GM12878 (cell line): ENCODE data around the gene TCEANC2. TPM values are rescaled to one million over a fixed set of nuclear protein-coding genes. Genes with fewer than 3 reads are reported as not detected.

ENCODE experiments used
- ATAC-seq: fragments of 200-7000 bp; cut with Tn5 transposase; 3 replicates; pipeline ENCODE4 v1.9.1; 2020; ENCODE audit warnings: mild to moderate bottlenecking, moderate library complexity
- BruUV-seq: library from RNA; stranded (reverse); fragments of 400-500 nt; replicated peaks from 2 replicates; lab custom pipeline; 2021; lab: Mats Ljungman, UMichigan
- CTCF ChIA-PET: fragments of 300-600 bp; sonication (Branson Sonifier 250); formaldehyde crosslinking; extraction: SDS; loops from one replicate; lab custom pipeline; 2021; ENCODE audit warnings: inconsistent platforms; lab: Yijun Ruan, JAX
- POLR2A ChIA-PET: fragments of 350-600 bp; formaldehyde crosslinking; extraction: SDS; loops from one replicate; lab custom pipeline; 2021; ENCODE audit warnings: inconsistent platforms; lab: Charles Lee
- RAD21 ChIA-PET: fragments of 300-600 bp; sonication (Branson Sonifier 250); formaldehyde crosslinking; loops from one replicate; lab custom pipeline; 2023; ENCODE audit warnings: antibody characterized with exemption; ENCODE audit not compliant: unreplicated experiment; lab: Charles Lee
- SMC1A ChIA-PET: fragments of 300-600 bp; sonication (Branson Sonifier 250); formaldehyde crosslinking; loops from one replicate; lab custom pipeline; 2023; ENCODE audit not compliant: unreplicated experiment, uncharacterized antibody; lab: Charles Lee
- DNase-seq: peaks from one replicate; pipeline ENCODE4 v3.0.0-alpha.2; 2011; ENCODE audit warnings: low read depth, low spot score
- FAIRE-seq: peaks from 3 replicates; lab custom pipeline; 2011; peaks lifted over from hg19 to GRCh38; lab: Jason Lieb, UNC
- H2AFZ ChIP-seq: 2 replicates; pipeline ENCODE4 v1.6.0; 2011; ENCODE audit warnings: low read depth, low read length, control low read depth; ENCODE audit not compliant: control insufficient read depth
- H3K27ac ChIP-seq: 2 replicates; pipeline ENCODE4 v1.5.1; 2011; ENCODE audit warnings: control low read depth; ENCODE audit not compliant: control insufficient read depth, insufficient read depth
- H3K27me3 ChIP-seq, 2 experiments: replicated peaks in 1 of 2; 2 replicates each; pipeline versions ENCODE4 v1.6.0 to v1.6.1; 2011; ENCODE audit warnings: low read length in 1 of 2; ENCODE audit not compliant: control insufficient read depth in 2 of 2, insufficient read depth in 2 of 2
- H3K36me3 ChIP-seq, 2 experiments: 2 replicates each; pipeline ENCODE4 v1.5.1; 2011; ENCODE audit warnings: low read length in 1 of 2; ENCODE audit not compliant: control insufficient read depth in 2 of 2, insufficient read depth in 2 of 2
- H3K4me1 ChIP-seq: 2 replicates; pipeline ENCODE4 v1.6.1; 2011; ENCODE audit warnings: mild to moderate bottlenecking, low read length, moderate library complexity, mixed read lengths; ENCODE audit not compliant: control insufficient read depth, insufficient read depth
- H3K4me2 ChIP-seq: 2 replicates; pipeline ENCODE4 v1.6.0; 2011; ENCODE audit warnings: control low read depth; ENCODE audit not compliant: control insufficient read depth, insufficient read depth
- H3K4me3 ChIP-seq: fragments of 200-600 bp; sonication (generic); 2 replicates; pipeline ENCODE4 v1.5.1; 2016
- H3K79me2 ChIP-seq: 2 replicates; pipeline ENCODE4 v1.6.0; 2011; ENCODE audit warnings: low read length; ENCODE audit not compliant: control insufficient read depth, insufficient read depth
- H3K9ac ChIP-seq: 2 replicates; pipeline ENCODE4 v1.8.0; 2011; ENCODE audit warnings: low read length, control low read depth, mixed read lengths; ENCODE audit not compliant: control insufficient read depth, insufficient read depth
- H3K9me3 ChIP-seq: replicated peaks from 3 replicates; pipeline ENCODE4 v1.5.1; 2011; ENCODE audit warnings: mild to moderate bottlenecking, low read length; ENCODE audit not compliant: control insufficient read depth, insufficient read depth
- H4K20me1 ChIP-seq: 2 replicates; pipeline ENCODE4 v1.6.0; 2011; ENCODE audit not compliant: control insufficient read depth, insufficient read depth
- KAT2A ChIP-seq: conservative IDR thresholded peaks from 2 replicates; pipeline ENCODE4 v1.6.1; 2011; ENCODE audit warnings: low read depth, low read length; ENCODE audit not compliant: control insufficient read depth
- MTA2 ChIP-seq: fragments of 450-650 bp; IDR thresholded peaks from 2 replicates; pipeline ENCODE4 v1.6.1; 2016; ENCODE audit warnings: low read depth, mild to moderate bottlenecking, moderate library complexity
- STAT1 ChIP-seq: fragments of 450-650 bp; conservative IDR thresholded peaks from 2 replicates; pipeline ENCODE4 v1.6.1; 2014; ENCODE audit warnings: antibody characterized with exemption, mild to moderate bottlenecking
- TCF12 ChIP-seq: IDR thresholded peaks from 2 replicates; pipeline ENCODE4 v1.6.1; 2011; ENCODE audit warnings: low read depth, mild to moderate bottlenecking, low read length
- TCF3 ChIP-seq: IDR thresholded peaks from 2 replicates; pipeline ENCODE4 v1.6.1; 2012; ENCODE audit warnings: low read depth, mild to moderate bottlenecking, low read length, borderline replicate concordance; ENCODE audit not compliant: insufficient read depth
- WRNIP1 ChIP-seq: IDR thresholded peaks from 2 replicates; pipeline ENCODE4 v1.6.1; 2011; ENCODE audit warnings: low read depth, low read length, improper control_type of control experiment, borderline replicate concordance
- ZBED1 ChIP-seq: IDR thresholded peaks from 2 replicates; pipeline ENCODE4 v1.6.1; 2016; ENCODE audit warnings: borderline replicate concordance
- ZNF24 ChIP-seq: fragments of 450-650 bp; IDR thresholded peaks from 2 replicates; pipeline ENCODE4 v1.6.1; 2017; ENCODE audit warnings: antibody characterized with exemption, mild to moderate bottlenecking
- ZNF592 ChIP-seq: fragments of 450-650 bp; IDR thresholded peaks from 2 replicates; pipeline ENCODE4 v1.6.1; 2017; ENCODE audit warnings: mild to moderate bottlenecking, moderate library complexity
- ZZZ3 ChIP-seq: IDR thresholded peaks from 2 replicates; pipeline ENCODE4 v1.6.1; 2011; ENCODE audit warnings: low read depth; ENCODE audit not compliant: control insufficient read depth, insufficient read length
- in situ Hi-C: fragments of 300-500 bp; cut with MboI; formaldehyde crosslinking; loops from 9 replicates; pipeline ENCODE4 v1.14.3; 2018; ENCODE audit warnings: mixed read lengths
- intact Hi-C: fragments of 100-400 bp; cut with micrococcal nuclease; formaldehyde crosslinking; loops from one replicate; pipeline ENCODE4 v1.14.2; 2022; ENCODE audit not compliant: unreplicated experiment
- polyA plus RNA-seq, 11 experiments: library from polyadenylated mRNA; depleted of rRNA in 4 of 11; unstranded in 6 of 11; stranded (reverse) in 5 of 11; fragments of >200 nt; fragmentation: Nextera tagmentation in 4 of 11; fragmentation: Illumina TruSeq in 1 of 11; extraction: Ambion mirVana in 4 of 11; extraction: Trizol in 1 of 11; gene quantifications; 1 replicate in 1 of 11; 2 replicates in 10 of 11; pipeline versions ENCODE4 v1.2.1 to v1.2.3, GENCODE V29; 2011 to 2016; ENCODE audit warnings: inconsistent platforms in 2 of 11, missing spikeins in 2 of 11, low read depth in 1 of 11
- total RNA-seq, 4 experiments: library from RNA; depleted of rRNA in 3 of 4; stranded (reverse); fragments of >200 nt in 3 of 4; fragmentation: Illumina TruSeq in 1 of 4; extraction: Trizol in 1 of 4; gene quantifications; 2 replicates each; pipeline versions ENCODE4 v1.2.1 to v1.2.3, GENCODE V29; 2013 to 2021
- TF ChIP-seq, protein P1 (sequence below): IDR thresholded peaks from 2 replicates; pipeline ENCODE4 v1.6.1; 2011; ENCODE audit warnings: borderline replicate concordance, low read depth, mild to moderate bottlenecking, moderate library complexity, mixed read lengths, low read length; ENCODE audit not compliant: insufficient read depth; ENCODE audit errors: extremely low read length

Gene TCEANC2
- total and polyA plus RNA-seq, 10 of the 15 experiments (the other 5 are each of a cell fraction or from before 2014, with no cell fraction given), result 4.4 to 13.2 (median 6.4) TPM

- peak; percentile 53; the same call in 1 of the 2 replicates for TF ChIP-seq ZNF592
These were observed 16.9 kb downstream of the TCEANC2 start (continued) for GRCh38 chr1:54070171-54070837.

DNA sequence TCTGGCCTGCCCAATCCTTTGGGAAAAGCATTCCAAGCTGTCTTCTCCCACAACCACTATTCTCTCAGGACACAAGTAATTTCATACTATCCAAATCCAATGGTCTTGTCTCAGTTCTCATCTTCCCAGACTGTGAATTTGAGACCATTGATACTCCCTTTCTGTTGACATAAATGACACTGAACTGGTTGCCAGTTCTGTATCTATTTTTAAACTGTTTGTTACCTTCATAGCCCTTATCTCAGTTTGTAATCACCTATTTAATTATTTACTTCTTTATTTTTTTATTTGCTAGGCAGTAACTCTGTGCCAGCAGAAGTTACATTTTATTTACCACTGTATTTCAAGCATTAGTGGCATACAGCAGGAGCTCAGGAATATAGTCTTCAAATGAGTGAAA is 24.0 kb downstream of the TCEANC2 start:
- H3K9me3 ChIP-seq, result no peaks in the 10 kb centered on the region
- no peaks in the 10 kb centered on the region for H3K27me3 ChIP-seq
- ChIA-PET POLR2A (no interaction called here), SMC1A (interaction anchor here (1.0 to 1.2 kb wide), 2 partner anchors 9 to 13 kb away, joined by 3 to 4 read pairs; no protein-coding TSS in a partner anchor), CTCF (interaction anchor here (0.8 to 1.0 kb wide), 2 partner anchors 22 to 32 kb away, joined by 3 to 4 read pairs; no protein-coding TSS in a partner anchor), RAD21 (no interaction called here)
- DNase-seq (no peak), FAIRE-seq (no peak), ATAC-seq (no peak)
- H2AFZ ChIP-seq, result no peak overlapping the region
- H3K79me2 ChIP-seq, result no peaks in the 10 kb centered on the region
- BruUV-seq, result no TSS peak
- no peak overlapping the region for H3K4me3 ChIP-seq
- H3K36me3 ChIP-seq, result peaks cover 0 to 5% of the 10 kb centered on the region in 2 experiments; a peak in 1 of 4 replicates
- intact Hi-C loops, result no loop called here
- TF ChIP-seq TCF3 (no peak), TCF12 (no peak), KAT2A (no peak), ZBED1 (no peak), ZZZ3 (no peak), WRNIP1 (no peak), MTA2 (no peak), STAT1 (no peak), ZNF24 (no peak)
- TF ChIP-seq, protein P1, sequence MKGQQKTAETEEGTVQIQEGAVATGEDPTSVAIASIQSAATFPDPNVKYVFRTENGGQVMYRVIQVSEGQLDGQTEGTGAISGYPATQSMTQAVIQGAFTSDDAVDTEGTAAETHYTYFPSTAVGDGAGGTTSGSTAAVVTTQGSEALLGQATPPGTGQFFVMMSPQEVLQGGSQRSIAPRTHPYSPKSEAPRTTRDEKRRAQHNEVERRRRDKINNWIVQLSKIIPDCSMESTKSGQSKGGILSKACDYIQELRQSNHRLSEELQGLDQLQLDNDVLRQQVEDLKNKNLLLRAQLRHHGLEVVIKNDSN, result no peak
- H4K20me1 ChIP-seq, result no peaks in the 10 kb centered on the region
- no peak overlapping the region for H3K4me2 ChIP-seq
- no peaks in the 10 kb centered on the region for H3K4me1 ChIP-seq
- no peak overlapping the region for H3K27ac ChIP-seq
- no peak overlapping the region for H3K9ac ChIP-seq
- in situ Hi-C loops, result no loop called here
